IMR-90 (cell line): ENCODE results near the gene DSTYK. TPM values are rescaled to one million over a fixed set of nuclear protein-coding genes. Genes with fewer than 3 reads are reported as not detected.

Experiments used
- ATAC-seq: fragments of 200-7000 bp; cut with Tn5 transposase; 2 replicates; pipeline ENCODE4 v1.9.1; 2020; ENCODE audit warnings: low read depth, mild to moderate bottlenecking, moderate library complexity
- BruUV-seq: library from RNA; stranded (reverse); fragments of 400-500 nt; replicated peaks from 2 replicates; lab custom pipeline; 2021; lab: Mats Ljungman, UMichigan
- CTCF ChIA-PET: fragments of 300-600 bp; formaldehyde crosslinking; extraction: SDS; loops from one replicate; lab custom pipeline; 2021; ENCODE audit warnings: antibody characterized with exemption; lab: Yijun Ruan, JAX
- POLR2A ChIA-PET: fragments of 300-600 bp; sonication (Branson Sonifier 250); formaldehyde crosslinking; loops from one replicate; lab custom pipeline; 2022; ENCODE audit warnings: antibody characterized with exemption; ENCODE audit not compliant: unreplicated experiment; lab: Charles Lee
- DNase-seq: peaks from one replicate; pipeline ENCODE4 v3.0.0; 2013
- H2AFZ ChIP-seq: replicated peaks from 2 replicates; pipeline ENCODE3; 2013; ENCODE audit warnings: low read length, mild to moderate bottlenecking; ENCODE audit not compliant: poor library complexity
- H2AK5ac ChIP-seq: 2 replicates; pipeline ENCODE4 v1.6.1; 2013; ENCODE audit warnings: low read depth, low read length, inconsistent platforms
- H2AK9ac ChIP-seq: replicated peaks from 2 replicates; pipeline ENCODE3; 2013; ENCODE audit warnings: mild to moderate bottlenecking, low read depth, low read length, moderate library complexity; ENCODE audit not compliant: poor library complexity
- H2BK120ac ChIP-seq: 2 replicates; pipeline ENCODE4 v1.6.1; 2013; ENCODE audit warnings: low read depth, low read length, inconsistent platforms
- H2BK15ac ChIP-seq: 3 replicates; pipeline ENCODE4 v1.6.1; 2013; ENCODE audit warnings: low read depth, low read length, inconsistent platforms
- H2BK20ac ChIP-seq: 2 replicates; pipeline ENCODE4 v1.6.1; 2013; ENCODE audit warnings: low read depth, mild to moderate bottlenecking, inconsistent platforms, low read length, moderate library complexity
- H2BK5ac ChIP-seq: 2 replicates; pipeline ENCODE4 v1.6.1; 2013; ENCODE audit warnings: mild to moderate bottlenecking, low read depth, low read length, inconsistent platforms; ENCODE audit not compliant: poor library complexity, severe bottlenecking
- H3K14ac ChIP-seq: replicated peaks from 2 replicates; pipeline ENCODE4 v1.6.1; 2013; ENCODE audit warnings: low read depth, low read length, inconsistent platforms
- H3K18ac ChIP-seq: 2 replicates; pipeline ENCODE4 v1.6.1; 2013; ENCODE audit warnings: low read depth, low read length, control low read depth
- H3K23ac ChIP-seq: 2 replicates; pipeline ENCODE4 v1.6.1; 2013; ENCODE audit warnings: low read depth, low read length, inconsistent platforms
- H3K27ac ChIP-seq: 2 replicates; pipeline ENCODE4 v1.5.1; 2013; ENCODE audit warnings: mild to moderate bottlenecking, control low read depth, low read length; ENCODE audit not compliant: insufficient read depth
- H3K27me3 ChIP-seq: 2 replicates; pipeline ENCODE4 v1.6.1; 2013; ENCODE audit warnings: low read length; ENCODE audit not compliant: control insufficient read depth, insufficient read depth
- H3K36me3 ChIP-seq: 2 replicates; pipeline ENCODE4 v1.6.1; 2013; ENCODE audit warnings: low read length, mixed read lengths; ENCODE audit not compliant: control insufficient read depth, insufficient read depth
- H3K4ac ChIP-seq: 2 replicates; pipeline ENCODE4 v1.6.1; 2013; ENCODE audit warnings: low read depth, low read length, inconsistent platforms
- H3K4me1 ChIP-seq: 2 replicates; pipeline ENCODE4 v1.6.1; 2013; ENCODE audit warnings: low read length, mixed read lengths; ENCODE audit not compliant: control insufficient read depth, insufficient read depth
- H3K4me2 ChIP-seq: 2 replicates; pipeline ENCODE4 v1.6.1; 2013; ENCODE audit warnings: low read depth, mild to moderate bottlenecking, control low read depth, low read length, moderate library complexity
- H3K4me3 ChIP-seq: 2 replicates; pipeline ENCODE4 v1.5.1; 2013; ENCODE audit warnings: low read depth, mild to moderate bottlenecking, control low read depth, low read length, moderate library complexity; ENCODE audit not compliant: insufficient read depth
- H3K56ac ChIP-seq: 2 replicates; pipeline ENCODE4 v1.6.1; 2013; ENCODE audit warnings: low read length, inconsistent platforms; ENCODE audit not compliant: insufficient read depth; ENCODE audit errors: extremely low read depth
- H3K79me1 ChIP-seq, 2 experiments: 2 replicates each; pipeline ENCODE4 v1.6.1; 2013; ENCODE audit warnings: low read length in 2 of 2, inconsistent platforms in 1 of 2, low read depth in 1 of 2
- H3K9ac ChIP-seq: 2 replicates; pipeline ENCODE4 v1.6.1; 2013; ENCODE audit warnings: low read depth, low read length, control low read depth
- H3K9me1 ChIP-seq: 2 replicates; pipeline ENCODE4 v1.6.1; 2013; ENCODE audit warnings: low read length, inconsistent platforms; ENCODE audit not compliant: insufficient read depth
- H3K9me3 ChIP-seq: 2 replicates; pipeline ENCODE4 v1.6.1; 2013; ENCODE audit warnings: low read length; ENCODE audit not compliant: control insufficient read depth, insufficient read depth
- H4K20me1 ChIP-seq: 2 replicates; pipeline ENCODE4 v1.6.1; 2013; ENCODE audit warnings: low read length, inconsistent platforms; ENCODE audit not compliant: insufficient read depth
- H4K5ac ChIP-seq: 2 replicates; pipeline ENCODE4 v1.6.1; 2013; ENCODE audit warnings: mild to moderate bottlenecking, low read depth, low read length, control low read depth
- H4K8ac ChIP-seq, 2 experiments: 2 replicates each; pipeline ENCODE4 v1.6.1; 2013; ENCODE audit warnings: low read depth in 2 of 2, low read length in 2 of 2, control low read depth in 1 of 2, inconsistent platforms in 1 of 2
- H4K91ac ChIP-seq: 2 replicates; pipeline ENCODE4 v1.6.1; 2013; ENCODE audit warnings: low read depth, low read length, inconsistent platforms; ENCODE audit not compliant: insufficient read depth
- BHLHE40 ChIP-seq: fragments of 150-350 bp; IDR thresholded peaks from 2 replicates; pipeline ENCODE4 v1.6.1; 2016; ENCODE audit warnings: mild to moderate bottlenecking, low read depth, low read length
- CEBPB ChIP-seq: IDR thresholded peaks from 2 replicates; pipeline ENCODE4 v1.6.1; 2012; ENCODE audit warnings: low read depth, low read length, improper control_type of control experiment
- CHD1 ChIP-seq: IDR thresholded peaks from 2 replicates; pipeline ENCODE4 v1.6.1; 2012; ENCODE audit warnings: low read depth, low read length, improper control_type of control experiment
- ELK1 ChIP-seq: fragments of 150-350 bp; IDR thresholded peaks from 2 replicates; pipeline ENCODE4 v1.6.1; 2016; ENCODE audit warnings: low read depth, mild to moderate bottlenecking, low read length, moderate library complexity, borderline replicate concordance
- FOS ChIP-seq: fragments of 150-350 bp; IDR thresholded peaks from 2 replicates; pipeline ENCODE4 v1.6.1; 2016; ENCODE audit warnings: low read depth, low read length
- MAFK ChIP-seq: IDR thresholded peaks from 2 replicates; pipeline ENCODE4 v1.6.1; 2012; ENCODE audit warnings: low read depth, low read length, improper control_type of control experiment
- MAZ ChIP-seq: IDR thresholded peaks from 2 replicates; pipeline ENCODE4 v1.6.1; 2012; ENCODE audit warnings: low read depth, mild to moderate bottlenecking, low read length, improper control_type of control experiment, moderate library complexity, borderline replicate concordance
- MXI1 ChIP-seq: IDR thresholded peaks from 2 replicates; pipeline ENCODE4 v1.6.1; 2012; ENCODE audit warnings: low read depth, mild to moderate bottlenecking, low read length, moderate library complexity, borderline replicate concordance
- NFE2L2 ChIP-seq: fragments of 150-350 bp; IDR thresholded peaks from 2 replicates; pipeline ENCODE4 v1.6.1; 2016; ENCODE audit warnings: low read depth, mild to moderate bottlenecking, low read length
- POLR2A ChIP-seq: IDR thresholded peaks from 2 replicates; pipeline ENCODE4 v1.6.1; 2012; ENCODE audit warnings: mild to moderate bottlenecking, low read depth, low read length
- RAD21 ChIP-seq: IDR thresholded peaks from 2 replicates; pipeline ENCODE4 v1.6.1; 2012; ENCODE audit warnings: low read length, improper control_type of control experiment
- RCOR1 ChIP-seq: IDR thresholded peaks from 2 replicates; pipeline ENCODE4 v1.6.1; 2012; ENCODE audit warnings: mild to moderate bottlenecking, low read length, improper control_type of control experiment; ENCODE audit not compliant: insufficient replicate concordance
- RFX5 ChIP-seq: IDR thresholded peaks from 2 replicates; pipeline ENCODE4 v1.8.0; 2012; ENCODE audit warnings: low read depth, mild to moderate bottlenecking, low read length, moderate library complexity
- SMC3 ChIP-seq: fragments of 150-350 bp; IDR thresholded peaks from 2 replicates; pipeline ENCODE4 v1.6.1; 2016; ENCODE audit warnings: low read depth, mild to moderate bottlenecking, antibody characterized with exemption, low read length, moderate library complexity
- USF2 ChIP-seq: fragments of 150-350 bp; IDR thresholded peaks from 2 replicates; pipeline ENCODE4 v1.6.1; 2017; ENCODE audit warnings: mild to moderate bottlenecking, antibody characterized with exemption, low read length, low read depth
- WGBS, 2 experiments: methylation state at CpG; one replicate each; pipeline versions ENCODE4 v1.1.5 to v1.1.7; 2013; ENCODE audit warnings: missing lambda C conversion rate in 2 of 2; ENCODE audit not compliant: insufficient read length in 1 of 2; ENCODE audit errors: extremely low coverage in 2 of 2; 5-methylcytosine and 5-hydroxymethylcytosine counted together
- dilution Hi-C: fragments of 300-500 bp; cut with HindIII; formaldehyde crosslinking; loops from one replicate; pipeline ENCODE4 v1.14.3; 2018; ENCODE audit warnings: low sequenced_read_pairs; ENCODE audit not compliant: unreplicated experiment
- in situ Hi-C: fragments of 300-500 bp; cut with MboI; formaldehyde crosslinking; loops from 3 replicates; pipeline ENCODE4 v1.14.3; 2019; ENCODE audit warnings: low sequenced_read_pairs, inconsistent platforms, mixed read lengths
- intact Hi-C: fragments of 100-400 bp; cut with micrococcal nuclease; formaldehyde crosslinking; loops from 2 replicates; pipeline ENCODE4 v1.10.0; 2022
- polyA plus RNA-seq, 3 experiments: library from polyadenylated mRNA; depleted of rRNA; stranded (reverse); fragments of >200 nt; gene quantifications; 2 replicates each; pipeline ENCODE4 v1.2.3, GENCODE V29; 2012; ENCODE audit warnings: low replicate concordance in 1 of 3
- total RNA-seq: library from RNA; depleted of rRNA; stranded (reverse); fragments of >200 nt; gene quantifications from 2 replicates; pipeline ENCODE4 v1.2.3, GENCODE V29; 2012

Gene DSTYK
- total and polyA plus RNA-seq, 2 of the 4 experiments (the other 2 are of a cell fraction), result 8.0 to 18.3 TPM

- intact Hi-C loops, result loop anchor here (5.0 kb wide), 1 partner anchor 34 kb away; the partner anchor contains the start of gene DSTYK
- Histone ChIP-seq H3K4me2 (no peak overlapping the region), H3K4me1 (peaks cover 26% of the 10 kb centered on the region), H3K4ac (peak overlapping the region; percentile 5), H3K27me3 (no peaks in the 10 kb centered on the region), H3K18ac (no peak overlapping the region; the same call in 1 of the 2 replicates), H2AK5ac (0 out of 2 replicates have a peak overlapping the region, but pooled peaks have one; percentile 49), H3K36me3 (0 out of 2 replicates have a peak, but pooled peaks cover 2% of the 10 kb centered on the region), H2AK9ac (no peak overlapping the region), H3K9me1 (peaks cover 12% of the 10 kb centered on the region), H3K23ac (no peak overlapping the region), H3K9ac (no peak overlapping the region), H3K79me1 (peaks cover 6 to 8% of the 10 kb centered on the region in 2 experiments; a peak in 2 of 4 replicates), H2BK15ac (no peak overlapping the region; the same call in 2 of the 3 replicates), H2BK5ac (no peak overlapping the region), H3K56ac (no peak overlapping the region), H4K5ac (no peak overlapping the region), H2BK120ac (no peak overlapping the region; the same call in 1 of the 2 replicates), H4K20me1 (0 out of 2 replicates have a peak, but pooled peaks cover 3% of the 10 kb centered on the region), H3K14ac (no peak overlapping the region), H4K91ac (no peak overlapping the region), H3K27ac (no peak overlapping the region), H2AFZ (no peak overlapping the region), H4K8ac (no peak overlapping the region), H3K9me3 (no peaks in the 10 kb centered on the region), H3K4me3 (no peak overlapping the region), H2BK20ac (no peak overlapping the region)
- ChIA-PET CTCF (interaction anchor here (0.5 to 2.3 kb wide), 3 partner anchors 10 to 80 kb away, joined by 5 to 12 read pairs (median 11); no protein-coding TSS in a partner anchor), POLR2A (no interaction called here)
- in situ Hi-C loops, result no loop called here
- dilution Hi-C loops, result no loop called here
- ATAC-seq (no peak), DNase-seq (no peak)
- BruUV-seq, result no TSS peak
- WGBS, 2 experiments, result 59% methylated on average over 4 of the region's 10 CpGs; no CpG with 5 or more reads in 1 of the 2 experiments
- TF ChIP-seq NFE2L2 (no peak), SMC3 (no peak), BHLHE40 (no peak), CEBPB (no peak), CHD1 (no peak), RFX5 (no peak), POLR2A (no peak), RAD21 (no peak), RCOR1 (no peak), FOS (no peak), MAFK (no peak), MXI1 (no peak), MAZ (no peak), USF2 (no peak), ELK1 (no peak)
Measured at GRCh38 chr1:205246351-205247119, 35.0 kb upstream of the DSTYK start.
